H1 (cell line): ENCODE data around the gene BASP1. TPM values are rescaled to one million over a fixed set of nuclear protein-coding genes. Genes with fewer than 3 reads are reported as not detected.
A peak's percentile ranks its signal among the peaks of the same experiment; 100 is the strongest.

ENCODE experiments used
- CTCF ChIA-PET: fragments of 300-600 bp; sonication (Branson Sonifier 250); formaldehyde crosslinking; loops from one replicate; lab custom pipeline; 2021; ENCODE audit not compliant: partially characterized antibody; lab: Charles Lee
- POLR2A ChIA-PET: fragments of 300-600 bp; sonication (Branson Sonifier 250); formaldehyde crosslinking; loops from one replicate; lab custom pipeline; 2021; ENCODE audit warnings: inconsistent platforms; ENCODE audit not compliant: partially characterized antibody; lab: Charles Lee
- DNase-seq, 2 experiments: peaks; one replicate each; pipeline versions ENCODE4 v3.0.0 to v3.0.0-alpha.2; 2010 to 2022; ENCODE audit warnings: low spot score in 2 of 2, low read depth in 1 of 2, mixed read lengths in 1 of 2
- FAIRE-seq: peaks from 2 replicates; lab custom pipeline; 2011; peaks lifted over from hg19 to GRCh38; lab: Jason Lieb, UNC
- H2AFZ ChIP-seq: 2 replicates; pipeline ENCODE4 v1.8.1; 2012; ENCODE audit warnings: low read length, inconsistent platforms
- H2AK5ac ChIP-seq: 2 replicates; pipeline ENCODE4 v1.6.1; 2013; ENCODE audit warnings: low read depth, low read length
- H2BK120ac ChIP-seq: replicated peaks from 2 replicates; pipeline ENCODE3; 2013; ENCODE audit warnings: low read depth, low read length, inconsistent platforms
- H2BK12ac ChIP-seq: 2 replicates; pipeline ENCODE4 v1.6.1; 2013; ENCODE audit warnings: low read depth, low read length
- H2BK15ac ChIP-seq: 2 replicates; pipeline ENCODE4 v1.6.1; 2013; ENCODE audit warnings: low read length
- H2BK20ac ChIP-seq: 2 replicates; pipeline ENCODE4 v1.6.1; 2013; ENCODE audit warnings: low read length
- H2BK5ac ChIP-seq: 2 replicates; pipeline ENCODE4 v1.6.1; 2013; ENCODE audit warnings: low read depth, low read length
- H3K14ac ChIP-seq: 2 replicates; pipeline ENCODE4 v1.6.1; 2013; ENCODE audit warnings: inconsistent platforms; ENCODE audit not compliant: insufficient read length
- H3K18ac ChIP-seq: 2 replicates; pipeline ENCODE4 v1.6.1; 2013; ENCODE audit warnings: low read length; ENCODE audit errors: extremely low read depth
- H3K23ac ChIP-seq: 2 replicates; pipeline ENCODE4 v1.6.1; 2013; ENCODE audit warnings: inconsistent platforms; ENCODE audit not compliant: insufficient read length
- H3K23me2 ChIP-seq: 2 replicates; pipeline ENCODE4 v1.6.1; 2013; ENCODE audit warnings: low read depth, low read length
- H3K27ac ChIP-seq: 2 replicates; pipeline ENCODE4 v1.6.1; 2011; ENCODE audit warnings: low read depth, low read length, inconsistent platforms
- H3K27me3 ChIP-seq, 4 experiments: replicated peaks in 1 of 4; 1 replicate in 1 of 4; 2 replicates in 3 of 4; pipeline versions ENCODE4 v1.6.1 to v1.8.1; 2011 to 2013; ENCODE audit warnings: low read length in 3 of 4, mild to moderate bottlenecking in 3 of 4, inconsistent platforms in 2 of 4, mixed read lengths in 2 of 4, moderate library complexity in 1 of 4; ENCODE audit not compliant: control insufficient read depth in 3 of 4, insufficient read depth in 3 of 4; ENCODE audit errors: extremely low read depth in 1 of 4
- H3K36me3 ChIP-seq, 4 experiments: 2 replicates each; pipeline versions ENCODE4 v1.6.1 to v1.8.1; 2011 to 2013; ENCODE audit warnings: mild to moderate bottlenecking in 4 of 4, low read length in 3 of 4, moderate library complexity in 2 of 4, control low read depth in 1 of 4, inconsistent platforms in 1 of 4; ENCODE audit not compliant: insufficient read depth in 4 of 4, control insufficient read depth in 2 of 4
- H3K4ac ChIP-seq: replicated peaks from 2 replicates; pipeline ENCODE3; 2013; ENCODE audit warnings: low read length, low read depth, mixed read lengths, inconsistent platforms; ENCODE audit not compliant: insufficient read length
- H3K4me1 ChIP-seq, 4 experiments: replicated peaks in 1 of 4; 1 replicate in 1 of 4; 2 replicates in 3 of 4; pipeline versions ENCODE4 v1.6.1 to v1.8.1; 2011 to 2013; ENCODE audit warnings: low read length in 3 of 4, inconsistent platforms in 2 of 4, mixed read lengths in 1 of 4; ENCODE audit not compliant: insufficient read depth in 4 of 4, control insufficient read depth in 3 of 4
- H3K4me2 ChIP-seq, 2 experiments: 2 replicates each; pipeline versions ENCODE4 v1.6.1 to v1.8.1; 2011 to 2013; ENCODE audit warnings: low read depth in 2 of 2, low read length in 2 of 2, control low read depth in 1 of 2, inconsistent platforms in 1 of 2, mild to moderate bottlenecking in 1 of 2; ENCODE audit not compliant: insufficient read depth in 1 of 2
- H3K4me3 ChIP-seq, 4 experiments: fragments of 200-600, 300-600 bp in 1 of 4; sonication (generic), shearing (Covaris generic), sonication (Bioruptor Twin) in 1 of 4; 2 replicates each; pipeline versions ENCODE4 v1.5.1 to v1.8.1; 2011 to 2016; ENCODE audit warnings: low read length in 4 of 4, low read depth in 3 of 4, control low read depth in 2 of 4, inconsistent platforms in 2 of 4, mild to moderate bottlenecking in 2 of 4, mixed read lengths in 1 of 4, moderate library complexity in 1 of 4; ENCODE audit not compliant: insufficient read depth in 2 of 4; ENCODE audit errors: extremely low read depth in 1 of 4
- H3K56ac ChIP-seq: replicated peaks from 2 replicates; pipeline ENCODE3; 2013; ENCODE audit warnings: low read depth, mild to moderate bottlenecking, mixed read lengths, low read length, inconsistent platforms; ENCODE audit not compliant: insufficient read length
- H3K79me1 ChIP-seq: 2 replicates; pipeline ENCODE4 v1.6.1; 2013; ENCODE audit warnings: low read depth, low read length, control low read depth
- H3K79me2 ChIP-seq, 2 experiments: 2 replicates each; pipeline versions ENCODE4 v1.6.1 to v1.8.1; 2012 to 2013; ENCODE audit warnings: low read length in 2 of 2, mild to moderate bottlenecking in 2 of 2, inconsistent platforms in 1 of 2; ENCODE audit not compliant: insufficient read depth in 2 of 2, control insufficient read depth in 1 of 2
- H3K9ac ChIP-seq, 4 experiments: replicated peaks in 1 of 4; 1 replicate in 1 of 4; 2 replicates in 3 of 4; pipeline versions ENCODE4 v1.6.1 to v1.8.1; 2011 to 2013; ENCODE audit warnings: low read depth in 3 of 4, low read length in 3 of 4, control low read depth in 2 of 4, mild to moderate bottlenecking in 2 of 4, moderate library complexity in 2 of 4, inconsistent platforms in 1 of 4; ENCODE audit errors: extremely low read depth in 1 of 4
- H3K9me3 ChIP-seq, 2 experiments: 2 replicates each; pipeline versions ENCODE4 v1.6.1 to v1.8.1; 2012 to 2013; ENCODE audit warnings: mild to moderate bottlenecking in 2 of 2, moderate library complexity in 2 of 2, control low read depth in 1 of 2, inconsistent platforms in 1 of 2, low read depth in 1 of 2, low read length in 1 of 2, mixed read lengths in 1 of 2; ENCODE audit not compliant: insufficient read depth in 2 of 2
- H4K20me1 ChIP-seq, 2 experiments: replicated peaks in 1 of 2; 2 replicates each; pipeline versions ENCODE3 to v1.8.1; 2011 to 2013; ENCODE audit warnings: inconsistent platforms in 2 of 2, low read length in 2 of 2, mild to moderate bottlenecking in 1 of 2; ENCODE audit not compliant: insufficient read depth in 2 of 2, control insufficient read depth in 1 of 2
- H4K5ac ChIP-seq: 2 replicates; pipeline ENCODE4 v1.6.1; 2013; ENCODE audit warnings: low read length, low read depth, mixed read lengths, inconsistent platforms; ENCODE audit not compliant: insufficient read length
- H4K8ac ChIP-seq: 2 replicates; pipeline ENCODE4 v1.8.0; 2013; ENCODE audit warnings: mild to moderate bottlenecking, moderate library complexity, low read length, inconsistent platforms; ENCODE audit not compliant: insufficient read depth; ENCODE audit errors: extremely low read depth
- H4K91ac ChIP-seq: replicated peaks from 2 replicates; pipeline ENCODE3; 2013; ENCODE audit warnings: low read length, mixed read lengths, inconsistent platforms; ENCODE audit not compliant: insufficient read length
- BACH1 ChIP-seq: IDR thresholded peaks from 2 replicates; pipeline ENCODE4 v1.6.1; 2012; ENCODE audit warnings: low read length, improper control_type of control experiment
- GTF2F1 ChIP-seq: IDR thresholded peaks from 2 replicates; pipeline ENCODE4 v1.6.1; 2012; ENCODE audit warnings: low read depth, low read length, improper control_type of control experiment, borderline replicate concordance
- HDAC6 ChIP-seq: IDR thresholded peaks from one replicate; pipeline ENCODE4 v1.7.1; 2012; ENCODE audit warnings: low read depth, mild to moderate bottlenecking, inconsistent platforms, low read length, moderate library complexity
- JUN ChIP-seq: IDR thresholded peaks from 2 replicates; pipeline ENCODE4 v1.6.1; 2011; ENCODE audit warnings: low read depth, mild to moderate bottlenecking, improper control_type of control experiment, low read length
- PHF8 ChIP-seq: fragments of 200-600 bp; sonication (generic); conservative IDR thresholded peaks from 2 replicates; pipeline ENCODE4 v1.7.1; 2012; ENCODE audit warnings: low read depth, mild to moderate bottlenecking, inconsistent platforms, low read length, moderate library complexity
- POLR2A ChIP-seq, 2 experiments: IDR thresholded peaks; 1 replicate in 1 of 2; 2 replicates in 1 of 2; pipeline ENCODE4 v1.6.1; 2011; ENCODE audit warnings: low read depth in 2 of 2, low read length in 2 of 2, mild to moderate bottlenecking in 2 of 2; ENCODE audit errors: control extremely low read depth in 1 of 2
- RXRA ChIP-seq: IDR thresholded peaks from 2 replicates; pipeline ENCODE4 v1.6.1; 2011; ENCODE audit warnings: low read depth, mild to moderate bottlenecking, low read length, moderate library complexity; ENCODE audit not compliant: insufficient read depth
- SP4 ChIP-seq: IDR thresholded peaks from 2 replicates; pipeline ENCODE4 v1.6.1; 2012; ENCODE audit warnings: low read length, inconsistent platforms
- TEAD4 ChIP-seq: IDR thresholded peaks from 2 replicates; pipeline ENCODE4 v1.6.1; 2012; ENCODE audit warnings: low read depth, low read length, inconsistent platforms, mixed read lengths
- USF2 ChIP-seq: IDR thresholded peaks from 2 replicates; pipeline ENCODE4 v1.6.1; 2011; ENCODE audit warnings: low read length, improper control_type of control experiment
- YY1 ChIP-seq: IDR thresholded peaks from 2 replicates; pipeline ENCODE4 v1.6.1; 2011; ENCODE audit warnings: low read depth, mild to moderate bottlenecking, low read length
- WGBS, 2 experiments: shearing (Covaris generic) in 1 of 2; methylation state at CpG; one replicate each; pipeline versions ENCODE4 v1.1.6 to v1.1.7; 2013 to 2015; ENCODE audit warnings: low lambda C conversion rate in 2 of 2, mixed read lengths in 2 of 2, inconsistent platforms in 1 of 2, low coverage in 1 of 2, missing lambda C conversion rate in 1 of 2; ENCODE audit not compliant: insufficient replicate concordance in 2 of 2, insufficient coverage in 1 of 2, insufficient read length in 1 of 2; ENCODE audit errors: extremely low coverage in 1 of 2, missing lambda C conversion rate in 1 of 2; 5-methylcytosine and 5-hydroxymethylcytosine counted together
- polyA plus RNA-seq, 7 experiments: library from polyadenylated mRNA; depleted of rRNA in 3 of 7; stranded (reverse) in 5 of 7; unstranded in 2 of 7; fragments of >200 nt in 5 of 7; fragments of 200-250 nt in 2 of 7; gene quantifications; 1 replicate in 5 of 7; 2 replicates in 1 of 7; 4 replicates in 1 of 7; pipeline versions ENCODE4 v1.2.1 to v1.2.3, GENCODE V29; 2011 to 2013; ENCODE audit warnings: missing spikeins in 2 of 7, mixed read lengths in 2 of 7
- total RNA-seq: library from RNA; stranded (reverse); fragmentation: NEBNext Ultra II Directional; extraction: Animal tissue kit (Norgen Biotek cat#: 25700); gene quantifications from 2 replicates; pipeline ENCODE4 v1.2.1, GENCODE V29; 2021

BASP1 gene
- total and polyA plus RNA-seq, 2 of the 8 experiments (the other 6 are each of a cell fraction or from before 2014, with no cell fraction given), result 95.2 to 104 TPM

DNA sequence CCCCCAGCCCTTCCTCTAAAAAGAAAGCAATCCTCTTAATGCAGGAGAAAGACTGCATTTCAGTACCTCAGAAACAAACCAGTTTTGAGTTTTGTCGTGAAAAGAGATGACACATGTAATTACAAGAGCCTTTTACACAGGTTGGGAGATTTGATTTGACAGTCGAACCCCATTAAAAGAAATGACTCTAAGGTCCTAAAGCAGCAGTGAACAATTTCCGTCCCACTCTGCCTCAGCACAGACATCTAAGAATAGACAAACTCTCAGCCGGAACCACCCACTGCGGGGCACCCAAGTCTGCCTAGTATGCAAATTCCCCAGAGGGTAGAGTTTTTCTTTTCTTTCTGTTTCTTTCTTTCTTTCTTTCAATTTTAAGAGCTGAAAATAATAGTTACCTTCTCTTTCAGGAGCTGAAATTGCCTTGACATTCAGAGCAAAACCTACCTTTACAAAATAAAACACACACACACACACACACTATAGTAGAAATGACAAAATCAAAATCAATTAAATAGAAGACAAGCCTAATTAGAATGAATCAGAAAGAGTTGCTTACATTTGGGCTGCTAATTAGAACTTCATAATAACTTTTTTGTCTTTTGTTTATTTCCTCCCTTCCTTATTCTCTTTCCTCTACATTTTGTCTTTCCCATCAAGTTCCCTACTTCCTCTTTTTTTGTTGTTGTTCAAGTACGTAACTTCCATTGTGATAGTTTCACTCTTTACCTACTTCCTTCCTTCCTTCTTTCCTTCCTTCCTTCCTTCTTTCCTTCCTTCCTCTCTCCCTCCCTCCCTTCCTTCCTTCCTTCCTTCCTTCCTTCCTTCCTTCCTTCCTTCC is 65.1 kb downstream of the BASP1 start:
- Histone ChIP-seq H3K23ac (no peak overlapping the region), H4K20me1 (no peaks in the 10 kb centered on the region), H3K4me3 (peak overlapping the region in 1 of 4 experiments; percentile 32; a peak in 1 of 8 replicates), H3K9me3 (no peaks in the 10 kb centered on the region; a peak in 1 of 4 replicates), H3K27ac (no peak overlapping the region), H3K27me3 (no peaks in the 10 kb centered on the region), H2BK20ac (peak overlapping the region; percentile 57; the same call in 1 of the 2 replicates), H3K4ac (no peak overlapping the region), H3K9ac (no peak overlapping the region), H2BK5ac (no peak overlapping the region), H3K4me2 (peak overlapping the region in 1 of 2 experiments; percentile 23; a peak in 1 of 4 replicates), H3K79me2 (no peaks in the 10 kb centered on the region), H2BK15ac (no peak overlapping the region), H3K36me3 (no peaks in the 10 kb centered on the region), H3K23me2 (no peaks in the 10 kb centered on the region), H4K8ac (no peak overlapping the region), H4K91ac (no peak overlapping the region), H2BK120ac (no peak overlapping the region), H2AK5ac (no peak overlapping the region), H2BK12ac (no peak overlapping the region), H3K14ac (no peak overlapping the region), H4K5ac (no peak overlapping the region), H3K4me1 (peaks cover 0 to 2% (median 0%) of the 10 kb centered on the region in 4 experiments; a peak in 2 of 7 replicates), H3K79me1 (no peaks in the 10 kb centered on the region), H2AFZ (no peak overlapping the region), H3K56ac (no peak overlapping the region), H3K18ac (peak overlapping the region; percentile 53; the same call in 1 of the 2 replicates)
- POLR2A ChIA-PET, result interaction anchor here (1.3 kb wide), 1 partner anchor 106 kb away, joined by 4 read pairs; no protein-coding TSS in a partner anchor
- no peak for DNase-seq
- WGBS, 2 experiments, result 56% methylated on average over 6 of the region's 6 CpGs; no CpG with 5 or more reads in 1 of the 2 experiments
- FAIRE-seq, result no peak
- CTCF ChIA-PET, result interaction anchor here (0.6 to 2.9 kb wide), 2 partner anchors 66 to 193 kb away, joined by 3 to 9 read pairs; no protein-coding TSS in a partner anchor
- TF ChIP-seq BACH1 (no peak), POLR2A (IDR thresholded peaks at IDR 0.05; ENCODE audit: control extremely low read depth in 1 of 2, low read depth in 2 of 2, low read length in 2 of 2) (no peak), TEAD4 (no peak), JUN (no peak), USF2 (no peak), PHF8 (no peak), YY1 (no peak), HDAC6 (no peak), RXRA (no peak), SP4 (no peak), GTF2F1 (no peak)
